Activated B cell treated with CpG ODN at 0.5 μM for 24 hours (primary cell): ENCODE measurements around the gene EML1. TPM values are rescaled to one million over a fixed set of nuclear protein-coding genes. Genes with fewer than 3 reads are reported as not detected.

Experiments used
- ATAC-seq: fragments of 200-7000 bp; cut with Tn5 transposase; one replicate; pipeline ENCODE4 v1.10.0; 2021; ENCODE audit warnings: low read depth, mild to moderate bottlenecking, moderate library complexity
- CTCF ChIA-PET: fragments of 350-600 bp; sonication (Branson Sonifier 250); formaldehyde crosslinking; loops from one replicate; lab custom pipeline; 2021; ENCODE audit warnings: antibody characterized with exemption; lab: Charles Lee
- POLR2A ChIA-PET: fragments of 350-600 bp; sonication (Branson Sonifier 250); formaldehyde crosslinking; loops from one replicate; lab custom pipeline; 2021; ENCODE audit warnings: antibody characterized with exemption; lab: Charles Lee
- DNase-seq: peaks from one replicate; pipeline ENCODE4 v3.0.0; 2022
- H3K27ac Mint-ChIP-seq: one replicate; pipeline ENCODE4 v1.8.0; 2020; ENCODE audit warnings: mixed read lengths
- H3K27me3 Mint-ChIP-seq: one replicate; pipeline ENCODE4 v1.8.0; 2021; ENCODE audit warnings: mixed read lengths
- H3K36me3 Mint-ChIP-seq: one replicate; pipeline ENCODE4 v1.8.0; 2021; ENCODE audit warnings: low read depth, mixed read lengths
- H3K4me1 Mint-ChIP-seq: one replicate; pipeline ENCODE4 v1.8.0; 2021; ENCODE audit warnings: mixed read lengths
- H3K4me3 Mint-ChIP-seq: one replicate; pipeline ENCODE4 v1.8.0; 2020; ENCODE audit warnings: mild to moderate bottlenecking, mixed read lengths
- H3K9me3 Mint-ChIP-seq: one replicate; pipeline ENCODE4 v1.8.0; 2020; ENCODE audit warnings: mixed read lengths
- CTCF ChIP-seq: fragments of 200-600 bp; IDR thresholded peaks from one replicate; pipeline ENCODE4 v1.8.0; 2022; ENCODE audit warnings: antibody characterized with exemption, mild to moderate bottlenecking
- intact Hi-C: fragments of 100-400 bp; cut with micrococcal nuclease; formaldehyde crosslinking; loops from one replicate; pipeline ENCODE4 v1.15.1; 2024
- total RNA-seq: library from RNA; stranded (reverse); gene quantifications from 2 replicates; pipeline ENCODE4 v1.2.3, GENCODE V29; 2022

Gene EML1
- total RNA-seq, 1 donor from 2014 or later = not detected

GRCh38 chr14:99772371-99773283, 20.6 kb upstream of the EML1 start:
- ATAC-seq (no peak), DNase-seq (no peak)
- Mint-ChIP-seq H3K27me3 (peaks cover 24% of the 10 kb centered on the region), H3K9me3 (peaks cover 2% of the 10 kb centered on the region), H3K27ac (no peak overlapping the region), H3K4me3 (no peak overlapping the region), H3K36me3 (no peaks in the 10 kb centered on the region), H3K4me1 (no peaks in the 10 kb centered on the region)
- POLR2A ChIA-PET = no interaction called here
- no peak for TF ChIP-seq CTCF
- intact Hi-C loops = no loop called here
- CTCF ChIA-PET = no interaction called here

DNA sequence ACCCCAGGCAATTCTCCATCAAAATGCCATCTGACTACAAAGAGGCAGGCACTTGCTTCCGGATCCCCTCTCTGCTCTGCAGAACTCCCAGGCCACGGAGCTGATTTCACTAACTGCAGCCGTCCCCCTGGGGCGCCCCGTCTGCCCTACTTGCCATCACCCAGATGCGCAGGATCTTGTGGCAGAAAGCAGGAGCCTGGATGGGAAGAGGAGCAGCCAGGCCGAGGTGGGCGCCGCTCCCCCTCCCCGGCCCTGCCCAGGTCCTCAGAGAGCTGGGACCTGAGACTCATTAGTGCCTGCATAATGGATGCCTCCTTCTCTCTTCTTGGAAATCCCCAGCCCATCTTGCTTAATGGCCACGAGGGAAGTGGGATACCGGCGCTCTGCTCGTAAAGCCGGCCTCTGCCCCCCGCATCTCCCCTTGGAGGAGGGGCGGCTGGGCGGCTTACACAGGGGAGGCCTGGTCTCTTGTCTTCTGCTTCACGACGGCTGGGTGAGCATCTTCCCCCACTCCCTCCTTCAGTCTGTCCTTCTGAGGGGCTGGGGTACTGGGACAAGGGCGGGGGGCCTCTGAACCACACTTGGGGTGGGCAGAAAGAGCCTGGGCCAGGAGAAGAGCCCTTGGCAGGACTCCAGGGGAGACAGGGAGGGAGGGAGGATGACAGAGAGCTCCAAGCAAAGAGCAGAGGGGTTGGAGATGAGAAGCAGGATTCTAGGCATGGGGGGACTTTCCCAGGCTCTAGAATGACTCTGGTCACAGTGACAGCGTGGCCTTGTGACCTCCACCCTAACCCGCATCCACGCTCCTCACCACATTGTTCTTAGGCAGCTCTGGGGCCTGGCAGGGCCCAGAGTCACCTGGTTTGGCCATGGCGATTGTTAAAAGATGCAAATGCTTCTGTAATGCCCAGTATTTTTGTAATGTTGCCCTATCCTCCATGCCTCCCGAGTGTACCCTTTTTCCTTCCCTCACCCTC, 19.4 kb upstream of the EML1 start:
- ChIA-PET CTCF (no interaction called here), POLR2A (no interaction called here)
- TF ChIP-seq CTCF = no peak
- Mint-ChIP-seq H3K36me3 (no peaks in the 10 kb centered on the region), H3K27me3 (peaks cover 29% of the 10 kb centered on the region), H3K4me1 (no peaks in the 10 kb centered on the region), H3K9me3 (peaks cover 9% of the 10 kb centered on the region), H3K4me3 (no peak overlapping the region), H3K27ac (no peak overlapping the region)
- ATAC-seq (no peak), DNase-seq (no peak)
- intact Hi-C loops = no loop called here

DNA sequence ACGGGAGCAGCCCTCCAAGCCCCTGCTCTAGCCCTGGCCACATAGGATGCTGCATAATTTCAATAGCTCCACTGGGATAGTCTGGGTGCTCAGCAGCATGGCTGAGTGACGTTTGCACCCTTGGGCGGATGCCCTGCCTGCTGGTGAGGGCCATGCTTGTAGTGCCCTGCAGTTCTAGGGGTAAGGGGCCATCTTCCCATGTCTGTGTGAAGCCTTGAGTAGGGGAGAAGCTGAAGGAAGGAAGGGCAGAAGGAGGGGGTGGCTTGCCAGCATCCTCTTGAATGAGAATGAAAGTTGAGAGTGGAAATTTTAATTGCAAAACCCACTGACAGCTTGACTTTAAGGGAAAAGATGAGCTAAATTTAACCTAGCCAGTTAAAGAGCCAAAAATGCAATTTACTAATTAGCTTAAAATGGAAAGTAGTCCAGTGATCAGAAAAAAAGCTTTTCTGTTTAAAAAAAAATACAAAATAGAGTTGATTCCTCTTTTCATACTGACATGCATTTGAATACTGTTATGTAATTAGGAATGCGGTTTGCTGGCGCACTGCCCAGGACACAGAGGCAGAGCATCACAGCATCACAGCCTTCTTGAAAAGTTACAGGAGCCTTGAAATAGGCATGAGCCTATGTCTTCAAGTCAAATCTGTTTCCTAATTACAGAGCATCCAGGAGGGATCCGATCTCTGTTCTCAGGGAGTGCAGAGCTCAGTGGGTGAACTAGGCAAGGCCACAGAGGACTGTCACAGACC, 18.5 kb upstream of the EML1 start:
- Mint-ChIP-seq H3K4me1 (no peaks in the 10 kb centered on the region), H3K4me3 (no peak overlapping the region), H3K27me3 (peaks cover 31% of the 10 kb centered on the region), H3K36me3 (no peaks in the 10 kb centered on the region), H3K9me3 (peaks cover 14% of the 10 kb centered on the region), H3K27ac (no peak overlapping the region)
- ATAC-seq (no peak), DNase-seq (no peak)
- intact Hi-C loops = no loop called here
- no peak for TF ChIP-seq CTCF
- ChIA-PET CTCF (no interaction called here), POLR2A (no interaction called here)

- Mint-ChIP-seq H3K36me3 (no peaks in the 10 kb centered on the region), H3K4me3 (no peak overlapping the region), H3K9me3 (peaks cover 14% of the 10 kb centered on the region), H3K27ac (no peak overlapping the region), H3K27me3 (peaks cover 31% of the 10 kb centered on the region), H3K4me1 (no peaks in the 10 kb centered on the region)
- DNase-seq (no peak), ATAC-seq (no peak)
- ChIA-PET CTCF (no interaction called here), POLR2A (no interaction called here)
- TF ChIP-seq CTCF = no peak
- intact Hi-C loops = no loop called here
Observed at GRCh38 chr14:99775351-99775750, 17.9 kb upstream of the EML1 start.
